Smooth muscle cell (in vitro differentiated cells): Measurements from ENCODE around the gene TMCC1. TPM values are rescaled to one million over a fixed set of nuclear protein-coding genes. Genes with fewer than 3 reads are reported as not detected.
"Not testable (repeated sequence)": the region's sequence is repeated elsewhere in the genome, so short reads cannot be mapped to it uniquely, and the experiment has no call there.

Experiments
- DNase-seq: peaks from one replicate; lab custom pipeline; 2025; ENCODE audit not compliant: unreplicated experiment; lab: John Stamatoyannopoulos, UW
- H2AFZ ChIP-seq: fragments of 200-600 bp; sonication (generic); 2 replicates; pipeline ENCODE4 v1.6.0; 2016; ENCODE audit warnings: antibody characterized with exemption, low read depth, mild to moderate bottlenecking
- H3F3A ChIP-seq: fragments of 200-600 bp; sonication (generic); 2 replicates; pipeline ENCODE4 v1.6.0; 2017; ENCODE audit warnings: antibody characterized with exemption, low read depth
- H3K27ac ChIP-seq: fragments of 200-600 bp; sonication (generic); 2 replicates; pipeline ENCODE4 v1.5.1; 2016; ENCODE audit warnings: low read depth, mild to moderate bottlenecking
- H3K27me3 ChIP-seq: fragments of 200-600 bp; sonication (generic); 2 replicates; pipeline ENCODE4 v1.6.1; 2016; ENCODE audit warnings: low read depth, mild to moderate bottlenecking
- H3K36me3 ChIP-seq: fragments of 200-600 bp; sonication (generic); 2 replicates; pipeline ENCODE4 v1.5.1; 2016; ENCODE audit warnings: low read depth
- H3K4me1 ChIP-seq: fragments of 200-600 bp; sonication (generic); 2 replicates; pipeline ENCODE4 v1.5.1; 2016; ENCODE audit warnings: low read depth
- H3K4me2 ChIP-seq: fragments of 200-600 bp; sonication (generic); 2 replicates; pipeline ENCODE4 v1.6.0; 2016; ENCODE audit warnings: mild to moderate bottlenecking
- H3K4me3 ChIP-seq: fragments of 200-600 bp; sonication (generic); 2 replicates; pipeline ENCODE4 v1.5.1; 2016; ENCODE audit warnings: mild to moderate bottlenecking
- H3K79me2 ChIP-seq: fragments of 200-600 bp; sonication (generic); 2 replicates; pipeline ENCODE4 v1.6.0; 2016; ENCODE audit warnings: low read depth, mild to moderate bottlenecking
- H3K9ac ChIP-seq: fragments of 200-600 bp; sonication (generic); 2 replicates; pipeline ENCODE4 v1.6.0; 2016; ENCODE audit warnings: low read depth
- H3K9me3 ChIP-seq: fragments of 200-600 bp; sonication (generic); replicated peaks from 2 replicates; pipeline ENCODE4 v1.5.1; 2016; ENCODE audit warnings: low read depth
- H4K20me1 ChIP-seq: fragments of 200-600 bp; sonication (generic); 2 replicates; pipeline ENCODE4 v1.6.0; 2016; ENCODE audit warnings: low read depth
- WGBS: methylation state at CpG from one replicate; pipeline ENCODE4 v1.1.7; 2016; ENCODE audit warnings: low lambda C conversion rate; 5-methylcytosine and 5-hydroxymethylcytosine counted together
- polyA plus RNA-seq: library from polyadenylated mRNA; unstranded; fragments of >200 nt; fragmentation: Nextera tagmentation; extraction: Ambion mirVana; gene quantifications from 2 replicates; pipeline ENCODE4 v1.2.1, GENCODE V29; 2016
- total RNA-seq: library from RNA; depleted of rRNA; stranded (reverse); fragments of >200 nt; gene quantifications from 2 replicates; pipeline ENCODE4 v1.2.3, GENCODE V29; 2014
- TF ChIP-seq, protein P1 (sequence below): fragments of 200-600 bp; sonication (generic); IDR thresholded peaks from 2 replicates; pipeline ENCODE4 v1.5.1; 2017; ENCODE audit warnings: borderline replicate concordance, mild to moderate bottlenecking, antibody characterized with exemption; ENCODE audit not compliant: insufficient read depth, poor library complexity, severe bottlenecking

TMCC1 gene
- total and polyA plus RNA-seq, 2 experiments from 2014 or later: 5.3 to 17.8 TPM

DNA sequence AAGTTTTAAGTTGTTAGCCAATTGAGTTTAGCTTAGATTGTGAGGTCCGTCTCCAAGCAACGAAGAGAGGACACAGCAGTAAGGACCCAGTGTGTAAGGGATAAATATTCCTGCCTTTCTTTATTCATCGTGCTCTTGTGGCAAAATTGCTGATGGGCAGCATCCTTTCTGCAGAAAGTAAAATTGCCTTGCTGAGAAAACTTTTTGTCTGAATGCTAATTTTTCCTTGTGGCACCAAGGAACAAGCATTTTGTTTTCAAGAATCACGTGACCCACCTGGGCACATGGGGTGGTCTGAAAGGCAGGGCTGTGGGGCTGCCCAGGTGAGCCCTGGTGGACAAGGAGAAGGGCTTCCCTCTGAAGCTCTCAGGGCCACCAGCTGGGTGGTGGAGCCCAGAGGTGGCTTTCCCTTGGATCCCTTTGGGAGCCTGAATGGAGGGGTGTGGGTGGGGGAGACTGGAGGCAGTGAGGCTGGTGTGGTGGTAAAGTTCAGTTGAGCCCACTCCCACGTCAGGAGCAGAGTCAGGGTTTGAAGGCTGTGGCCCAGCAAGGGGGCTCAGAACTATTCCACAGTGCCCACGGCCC is 24.0 kb upstream of the TMCC1 start:
- Histone ChIP-seq H3K27me3 (peaks cover 3% of the 10 kb centered on the region), H3K9me3 (no peaks in the 10 kb centered on the region), H3K4me2 (no peak overlapping the region), H3K4me1 (no peaks in the 10 kb centered on the region), H4K20me1 (no peaks in the 10 kb centered on the region), H3K27ac (no peak overlapping the region), H3K9ac (no peak overlapping the region), H3K4me3 (no peak overlapping the region), H3F3A (no peaks in the 10 kb centered on the region), H3K79me2 (no peaks in the 10 kb centered on the region), H2AFZ (no peak overlapping the region), H3K36me3 (no peaks in the 10 kb centered on the region)
- TF ChIP-seq, protein P1, sequence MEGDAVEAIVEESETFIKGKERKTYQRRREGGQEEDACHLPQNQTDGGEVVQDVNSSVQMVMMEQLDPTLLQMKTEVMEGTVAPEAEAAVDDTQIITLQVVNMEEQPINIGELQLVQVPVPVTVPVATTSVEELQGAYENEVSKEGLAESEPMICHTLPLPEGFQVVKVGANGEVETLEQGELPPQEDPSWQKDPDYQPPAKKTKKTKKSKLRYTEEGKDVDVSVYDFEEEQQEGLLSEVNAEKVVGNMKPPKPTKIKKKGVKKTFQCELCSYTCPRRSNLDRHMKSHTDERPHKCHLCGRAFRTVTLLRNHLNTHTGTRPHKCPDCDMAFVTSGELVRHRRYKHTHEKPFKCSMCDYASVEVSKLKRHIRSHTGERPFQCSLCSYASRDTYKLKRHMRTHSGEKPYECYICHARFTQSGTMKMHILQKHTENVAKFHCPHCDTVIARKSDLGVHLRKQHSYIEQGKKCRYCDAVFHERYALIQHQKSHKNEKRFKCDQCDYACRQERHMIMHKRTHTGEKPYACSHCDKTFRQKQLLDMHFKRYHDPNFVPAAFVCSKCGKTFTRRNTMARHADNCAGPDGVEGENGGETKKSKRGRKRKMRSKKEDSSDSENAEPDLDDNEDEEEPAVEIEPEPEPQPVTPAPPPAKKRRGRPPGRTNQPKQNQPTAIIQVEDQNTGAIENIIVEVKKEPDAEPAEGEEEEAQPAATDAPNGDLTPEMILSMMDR: no peak
- 84% methylated on average over 6 of the region's 6 CpGs for WGBS
- no peak for DNase-seq

GRCh38 chr3:129913618-129914017 is 20.1 kb upstream of the TMCC1 start:
- Histone ChIP-seq H3K9ac (no peak overlapping the region), H3K27me3 (no peaks in the 10 kb centered on the region), H3K4me2 (no peak overlapping the region), H3F3A (no peaks in the 10 kb centered on the region), H3K9me3 (no peaks in the 10 kb centered on the region), H3K27ac (no peak overlapping the region), H3K4me1 (no peaks in the 10 kb centered on the region), H3K4me3 (no peak overlapping the region), H3K79me2 (no peaks in the 10 kb centered on the region), H3K36me3 (no peaks in the 10 kb centered on the region), H4K20me1 (no peaks in the 10 kb centered on the region), H2AFZ (no peak overlapping the region)
- TF ChIP-seq, protein P1: no peak
- DNase-seq: no peak
- WGBS: 90% methylated on average over 3 of the region's 3 CpGs

- Histone ChIP-seq H3K27me3 (no peaks in the 10 kb centered on the region), H3K79me2 (no peaks in the 10 kb centered on the region), H2AFZ (no peak overlapping the region), H3K9me3 (peaks cover 5% of the 10 kb centered on the region), H3F3A (no peaks in the 10 kb centered on the region), H4K20me1 (no peaks in the 10 kb centered on the region), H3K9ac (no peak overlapping the region), H3K4me2 (no peak overlapping the region), H3K4me3 (no peak overlapping the region), H3K36me3 (no peaks in the 10 kb centered on the region), H3K4me1 (no peaks in the 10 kb centered on the region), H3K27ac (no peak overlapping the region)
- TF ChIP-seq, protein P1: no peak
- DNase-seq: no peak
Measured at GRCh38 chr3:129911261-129911861, 17.9 kb upstream of the TMCC1 start.

DNA sequence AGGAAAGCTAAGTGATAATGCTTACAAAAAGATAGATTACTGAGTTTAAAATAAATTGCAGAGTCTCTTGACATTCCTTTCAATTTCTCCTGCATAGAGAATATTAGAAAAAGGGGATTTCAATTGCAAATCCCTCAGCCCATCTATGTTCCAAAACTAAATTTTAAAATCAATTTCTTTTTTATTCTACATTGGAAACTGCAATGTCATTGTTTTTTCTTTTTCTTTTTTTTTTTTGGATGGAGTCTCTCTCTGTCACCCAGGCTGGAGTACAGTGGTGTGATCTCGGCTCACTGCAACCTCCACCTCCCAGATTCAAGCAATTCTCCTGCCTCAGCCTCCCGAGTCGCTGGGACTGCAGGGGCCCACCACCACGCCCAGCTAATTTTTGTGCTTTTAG is 15.7 kb upstream of the TMCC1 start:
- H3K79me2 ChIP-seq, H3K27ac ChIP-seq, DNase-seq, H2AFZ ChIP-seq, H3F3A ChIP-seq, H3K36me3 ChIP-seq, H4K20me1 ChIP-seq, H3K4me2 ChIP-seq, H3K9ac ChIP-seq, H3K4me3 ChIP-seq, H3K27me3 ChIP-seq, H3K4me1 ChIP-seq: not testable (repeated sequence)
- WGBS: 87% methylated on average over 4 of the region's 4 CpGs
- peaks cover 14% of the 10 kb centered on the region for H3K9me3 ChIP-seq
